NT2/D1 (cell line): ENCODE measurements around the gene NSFL1C.

Experiments
- YY1 ChIP-seq: IDR thresholded peaks from 2 replicates; pipeline ENCODE4 v1.6.1; 2011; ENCODE audit not compliant: insufficient read length, insufficient read depth
- ZNF274 ChIP-seq: IDR thresholded peaks from 2 replicates; pipeline ENCODE4 v1.6.1; 2011; ENCODE audit warnings: mild to moderate bottlenecking, low read depth, low read length

DNA sequence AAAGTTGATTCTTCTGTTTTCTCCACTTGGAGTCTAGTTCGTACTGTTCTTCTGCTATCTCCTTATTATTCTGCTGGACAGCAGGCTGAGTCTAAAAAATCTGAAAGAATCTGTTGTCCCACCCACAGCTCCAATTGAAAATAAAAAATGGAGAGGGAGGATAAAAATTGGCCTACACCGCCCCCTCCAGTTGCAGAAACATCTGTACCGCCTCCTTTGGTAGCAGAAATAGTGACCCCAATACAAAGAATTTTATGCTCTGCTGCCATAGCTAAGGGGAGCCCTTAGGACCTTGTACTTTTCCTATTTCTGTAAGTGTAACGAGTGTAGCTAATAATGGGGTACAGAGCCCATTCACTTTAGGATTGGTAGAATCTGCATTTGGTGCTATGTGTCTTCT lies 68.9 kb downstream of the NSFL1C start:
- no peak for TF ChIP-seq ZNF274
- TF ChIP-seq YY1 = no peak
